Measurements from ENCODE around the gene MTPN. TPM values are rescaled to one million over a fixed set of nuclear protein-coding genes. Genes with fewer than 3 reads are reported as not detected.

Gene MTPN
- total RNA-seq, 6 experiments from 2014 or later: 31.6 to 42.3 (median 39.5) TPM

- intact Hi-C loops (cut with DNase I): no loop called here
- no peaks in the 10 kb centered on the region for H3K4me1 ChIP-seq
- WGBS (ENCODE audit: insufficient coverage, low coverage, low lambda C conversion rate, missing lambda C conversion rate): 44% methylated on average over 2 of the region's 2 CpGs
- no peak overlapping the region for H3K27ac ChIP-seq
- H3K9me3 ChIP-seq: no peaks in the 10 kb centered on the region
- no peaks in the 10 kb centered on the region for H3K36me3 ChIP-seq
- TF ChIP-seq CTCF (IDR thresholded peaks at IDR 0.05) (no peak), POLR2A (IDR thresholded peaks at IDR 0.05) (no peak)
- H3K4me3 ChIP-seq: no peak overlapping the region
- no peak for ATAC-seq
- no peak for DNase-seq
- no peaks in the 10 kb centered on the region for H3K27me3 ChIP-seq
These were observed 66.6 kb downstream of the MTPN start for GRCh38 chr7:135910393-135911036.

GRCh38 chr7:135905858-135906257 is 71.3 kb downstream of the MTPN start:
- Histone ChIP-seq H3K27ac (no peak overlapping the region), H3K4me1 (no peaks in the 10 kb centered on the region), H3K4me3 (no peak overlapping the region), H3K27me3 (no peaks in the 10 kb centered on the region), H3K9me3 (no peaks in the 10 kb centered on the region), H3K36me3 (no peaks in the 10 kb centered on the region)
- intact Hi-C loops (cut with DNase I): no loop called here
- TF ChIP-seq CTCF (IDR thresholded peaks at IDR 0.05): no peak
- no peak for TF ChIP-seq POLR2A (IDR thresholded peaks at IDR 0.05)
- ATAC-seq: no peak
- DNase-seq: no peak
- WGBS (ENCODE audit: insufficient coverage, low coverage, low lambda C conversion rate, missing lambda C conversion rate): 83% methylated on average over 4 of the region's 4 CpGs

- ATAC-seq (no peak), DNase-seq (no peak)
- TF ChIP-seq POLR2A (IDR thresholded peaks at IDR 0.05) (no peak), CTCF (IDR thresholded peaks at IDR 0.05) (no peak)
- Histone ChIP-seq H3K4me3 (no peak overlapping the region), H3K36me3 (no peaks in the 10 kb centered on the region), H3K27me3 (no peaks in the 10 kb centered on the region), H3K9me3 (no peaks in the 10 kb centered on the region), H3K27ac (no peak overlapping the region), H3K4me1 (no peaks in the 10 kb centered on the region)
- intact Hi-C loops (cut with DNase I): no loop called here
- 76% methylated on average over 4 of the region's 4 CpGs for WGBS (ENCODE audit: insufficient coverage, low coverage, low lambda C conversion rate, missing lambda C conversion rate)
These were observed 71.8 kb downstream of the MTPN start for GRCh38 chr7:135905355-135905754.

- no peaks in the 10 kb centered on the region for H3K36me3 ChIP-seq
- ATAC-seq: no peak
- 70% methylated on average over 3 of the region's 3 CpGs for WGBS (ENCODE audit: insufficient coverage, low coverage, low lambda C conversion rate, missing lambda C conversion rate)
- H3K27me3 ChIP-seq: no peaks in the 10 kb centered on the region
- H3K4me3 ChIP-seq: no peak overlapping the region
- intact Hi-C loops (cut with DNase I): no loop called here
- H3K9me3 ChIP-seq: no peaks in the 10 kb centered on the region
- H3K27ac ChIP-seq: no peak overlapping the region
- DNase-seq: no peak
- TF ChIP-seq CTCF (IDR thresholded peaks at IDR 0.05) (no peak), POLR2A (IDR thresholded peaks at IDR 0.05) (no peak)
- H3K4me1 ChIP-seq: no peaks in the 10 kb centered on the region
These were observed 72.9 kb downstream of the MTPN start for GRCh38 chr7:135904282-135904681.
